Breast epithelium (tissue), 3 donors: ENCODE data around the gene SPOCK1.

Experiments used
- CTCF ChIP-seq, 3 donors: fragments of 450-650 bp; IDR thresholded peaks; one replicate each; pipeline ENCODE4 v1.5.1; 2016 to 2017; ENCODE audit warnings: antibody characterized with exemption in 3 of 3, mild to moderate bottlenecking in 3 of 3, moderate library complexity in 3 of 3
- POLR2A ChIP-seq: fragments of 450-650 bp; IDR thresholded peaks from one replicate; pipeline ENCODE4 v1.6.1; 2016; ENCODE audit warnings: antibody characterized with exemption, mild to moderate bottlenecking, moderate library complexity

- TF ChIP-seq CTCF (IDR thresholded peaks at IDR 0.05) (no peak), POLR2A (no peak)
Observed at GRCh38 chr5:137357436-137357835, 141.7 kb downstream of the SPOCK1 start.
